Effector memory CD4-positive, alpha-beta T cell (primary cell): Measurements from ENCODE around the gene KHDRBS2.
"Not testable (repeated sequence)": the region's sequence is repeated elsewhere in the genome, so short reads cannot be mapped to it uniquely, and the experiment has no call there.

ENCODE experiments used
- DNase-seq, 3 donors: peaks; one replicate each; pipeline ENCODE4 v3.0.0-alpha.2; 2020
- H3K27ac ChIP-seq: 2 replicates; pipeline ENCODE4 v1.7.0; 2013; ENCODE audit warnings: mild to moderate bottlenecking, low read length, moderate library complexity; ENCODE audit not compliant: insufficient read depth, poor library complexity, severe bottlenecking
- H3K27me3 ChIP-seq: replicated peaks from 2 replicates; pipeline ENCODE4 v1.7.0; 2013; ENCODE audit warnings: mild to moderate bottlenecking, low read length; ENCODE audit not compliant: insufficient read depth, control insufficient read depth, poor library complexity, severe bottlenecking
- H3K36me3 ChIP-seq: 2 replicates; pipeline ENCODE4 v1.7.0; 2013; ENCODE audit warnings: mild to moderate bottlenecking, low read length, moderate library complexity; ENCODE audit not compliant: control insufficient read depth, insufficient read depth
- H3K4me1 ChIP-seq: 2 replicates; pipeline ENCODE4 v1.7.0; 2013; ENCODE audit warnings: low read length, mild to moderate bottlenecking; ENCODE audit not compliant: control insufficient read depth, insufficient read depth, poor library complexity, severe bottlenecking
- H3K4me3 ChIP-seq: 2 replicates; pipeline ENCODE4 v1.7.0; 2013; ENCODE audit warnings: low read length, low read depth, mild to moderate bottlenecking; ENCODE audit not compliant: insufficient read depth, poor library complexity, severe bottlenecking
- H3K9me3 ChIP-seq: 2 replicates; pipeline ENCODE4 v1.7.0; 2013; ENCODE audit warnings: mild to moderate bottlenecking, low read length, moderate library complexity; ENCODE audit not compliant: control insufficient read depth

Gene KHDRBS2

DNA sequence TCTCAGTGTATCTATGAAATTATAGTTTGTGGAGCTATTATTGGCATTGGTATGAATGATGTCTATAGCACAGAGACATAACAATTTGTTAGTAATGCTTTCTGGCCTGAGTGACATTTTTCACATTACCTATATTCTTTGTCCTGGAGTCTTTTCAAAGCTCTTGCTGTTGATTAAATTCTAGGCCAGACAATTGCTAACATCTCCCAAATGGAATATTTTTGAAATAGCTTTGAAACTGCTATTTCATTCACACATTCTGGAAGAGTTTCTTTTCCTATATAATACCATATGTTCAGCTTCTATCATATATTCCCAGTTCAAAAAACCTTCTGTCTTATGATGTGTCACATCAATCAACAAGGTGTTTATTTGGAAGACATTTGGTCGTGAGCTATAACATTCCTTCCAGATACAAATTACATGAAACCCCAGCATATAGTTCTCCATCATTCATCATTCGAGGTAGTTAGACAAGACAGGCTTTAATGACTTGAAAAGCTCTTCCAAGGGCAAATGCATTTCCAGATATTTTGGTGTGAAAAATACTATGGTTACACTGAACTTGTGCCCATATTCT lies 452.8 kb downstream of the KHDRBS2 start:
- H3K9me3 ChIP-seq, result no peaks in the 10 kb centered on the region
- H3K27ac ChIP-seq, result no peak overlapping the region
- no peaks in the 10 kb centered on the region for H3K36me3 ChIP-seq
- H3K4me1 ChIP-seq, result no peaks in the 10 kb centered on the region
- no peaks in the 10 kb centered on the region for H3K27me3 ChIP-seq
- no peak overlapping the region for H3K4me3 ChIP-seq
- DNase-seq, result no peak

DNA sequence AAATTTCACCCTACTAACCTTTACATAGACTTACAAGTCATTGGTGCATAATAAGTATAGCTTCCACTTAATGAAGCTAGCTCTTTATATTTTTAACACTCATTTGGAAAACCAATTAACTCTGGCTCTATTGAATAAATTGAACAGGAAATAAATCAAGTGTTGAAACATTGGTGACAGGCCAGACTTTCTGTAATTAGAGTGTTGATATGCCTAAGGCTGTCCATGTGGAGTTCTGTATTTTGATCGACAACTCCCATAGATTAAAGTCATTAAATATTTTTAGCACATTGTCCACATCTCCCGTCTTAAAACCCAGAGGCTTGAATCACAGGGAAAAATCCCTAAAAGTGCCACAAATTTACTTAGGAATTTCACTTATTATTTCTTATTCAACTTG lies 468.3 kb downstream of the KHDRBS2 start:
- Histone ChIP-seq H3K27me3 (no peaks in the 10 kb centered on the region), H3K9me3 (no peaks in the 10 kb centered on the region), H3K27ac (no peak overlapping the region), H3K4me3 (no peak overlapping the region), H3K4me1 (no peaks in the 10 kb centered on the region), H3K36me3 (no peaks in the 10 kb centered on the region)
- DNase-seq, result no peak

DNA sequence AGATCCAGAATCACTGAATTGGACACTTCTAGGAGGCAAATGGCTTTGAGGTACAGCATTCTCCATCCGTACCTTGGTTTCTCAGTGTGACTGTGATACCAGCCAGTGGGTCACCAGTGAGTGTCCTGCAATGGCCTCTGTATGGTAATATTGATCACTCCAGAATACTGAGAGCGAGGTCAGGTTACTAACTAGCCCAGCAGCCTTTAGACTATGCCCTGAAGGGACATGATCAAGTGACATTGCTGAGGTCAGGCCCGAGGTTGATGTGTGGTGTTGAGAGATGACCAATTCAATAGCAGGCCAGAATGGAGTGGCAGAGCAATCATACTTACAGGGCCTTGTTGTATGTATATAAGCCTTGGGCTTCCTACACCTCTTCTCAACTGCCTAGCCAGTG lies 476.0 kb downstream of the KHDRBS2 start:
- H3K4me1 ChIP-seq, result no peaks in the 10 kb centered on the region
- H3K9me3 ChIP-seq, result no peaks in the 10 kb centered on the region
- H3K27me3 ChIP-seq, result no peaks in the 10 kb centered on the region
- no peaks in the 10 kb centered on the region for H3K36me3 ChIP-seq
- no peak for DNase-seq
- H3K4me3 ChIP-seq, result no peak overlapping the region
- no peak overlapping the region for H3K27ac ChIP-seq

DNA sequence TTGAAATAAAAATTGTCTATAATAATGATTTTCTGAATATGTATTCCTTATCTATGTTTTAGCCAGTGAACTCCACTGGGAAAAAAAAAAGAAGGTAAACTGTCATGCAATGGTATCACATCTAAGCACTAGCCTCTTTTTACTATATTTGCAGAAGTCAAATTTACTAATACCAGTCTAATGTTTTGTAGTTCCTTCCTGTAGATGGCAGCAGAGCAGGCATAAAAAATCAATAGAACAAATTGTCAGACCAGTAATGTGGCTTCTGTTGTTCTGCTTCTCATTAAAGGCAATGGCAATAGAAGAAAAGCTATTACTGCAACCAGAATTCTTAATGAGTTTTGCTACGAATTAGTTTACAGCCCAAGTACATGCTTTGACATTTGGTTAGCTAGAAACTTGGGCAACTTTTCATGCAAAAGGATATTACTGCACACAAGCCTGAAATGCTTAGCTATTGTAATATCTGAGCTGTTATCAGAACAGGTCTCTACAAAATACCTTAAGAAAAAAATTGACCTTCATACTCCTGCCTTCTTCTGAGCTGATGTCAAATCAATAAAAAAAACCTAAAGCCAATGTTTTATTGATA lies 476.9 kb downstream of the KHDRBS2 start:
- H3K27ac ChIP-seq, result no peak overlapping the region
- no peaks in the 10 kb centered on the region for H3K27me3 ChIP-seq
- no peak for DNase-seq

DNA sequence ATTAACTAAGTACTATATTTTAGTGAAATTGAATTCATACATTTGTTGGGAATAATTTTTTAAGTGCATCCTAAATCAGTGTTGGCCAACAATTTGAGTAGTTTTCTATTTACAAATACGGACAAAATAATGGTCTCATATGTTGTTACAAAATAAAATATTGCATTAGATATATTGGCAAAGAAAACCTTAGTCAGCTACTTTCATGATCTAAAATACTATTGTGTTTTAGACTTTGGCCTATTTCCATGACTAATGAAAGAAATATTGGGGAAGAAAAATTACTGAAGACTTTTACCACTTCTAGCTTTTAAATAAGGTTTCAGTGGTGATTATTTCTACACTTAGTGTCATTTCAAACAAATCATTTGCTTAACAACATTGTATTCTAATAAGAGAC lies 498.0 kb downstream of the KHDRBS2 start:
- no peaks in the 10 kb centered on the region for H3K36me3 ChIP-seq
- no peaks in the 10 kb centered on the region for H3K4me1 ChIP-seq
- H3K27ac ChIP-seq, result no peak overlapping the region
- H3K27me3 ChIP-seq, result no peaks in the 10 kb centered on the region
- DNase-seq, result no peak
- no peak overlapping the region for H3K4me3 ChIP-seq
- H3K9me3 ChIP-seq, result no peaks in the 10 kb centered on the region

More for the DNA sequence above, 476.9 kb downstream of the KHDRBS2 start:
- Histone ChIP-seq H3K4me3 (no peak overlapping the region), H3K9me3 (no peaks in the 10 kb centered on the region), H3K36me3 (no peaks in the 10 kb centered on the region), H3K4me1 (no peaks in the 10 kb centered on the region)

DNA sequence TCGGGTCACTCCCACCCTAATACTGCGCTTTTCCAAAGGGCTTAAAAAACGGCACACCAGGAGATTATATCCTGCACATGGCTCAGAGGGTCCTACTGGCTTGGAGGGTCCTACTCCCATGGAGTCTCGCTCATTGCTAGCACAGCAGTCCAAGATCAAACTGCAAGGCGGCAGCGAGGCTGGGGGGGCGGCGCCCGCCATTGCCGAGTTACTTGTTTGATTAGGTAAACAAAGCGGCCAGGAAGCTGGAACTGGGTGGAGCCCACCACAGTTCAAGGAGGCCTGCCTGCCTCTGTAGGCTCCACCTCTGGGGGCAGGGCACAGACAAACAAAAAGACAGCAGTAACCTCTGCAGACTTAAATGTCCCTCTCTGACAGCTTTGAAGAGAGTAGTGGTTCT lies 516.6 kb downstream of the KHDRBS2 start:
- not testable (repeated sequence) for H3K9me3 ChIP-seq, H3K27me3 ChIP-seq, H3K36me3 ChIP-seq, DNase-seq, H3K4me3 ChIP-seq, H3K27ac ChIP-seq, H3K4me1 ChIP-seq

DNA sequence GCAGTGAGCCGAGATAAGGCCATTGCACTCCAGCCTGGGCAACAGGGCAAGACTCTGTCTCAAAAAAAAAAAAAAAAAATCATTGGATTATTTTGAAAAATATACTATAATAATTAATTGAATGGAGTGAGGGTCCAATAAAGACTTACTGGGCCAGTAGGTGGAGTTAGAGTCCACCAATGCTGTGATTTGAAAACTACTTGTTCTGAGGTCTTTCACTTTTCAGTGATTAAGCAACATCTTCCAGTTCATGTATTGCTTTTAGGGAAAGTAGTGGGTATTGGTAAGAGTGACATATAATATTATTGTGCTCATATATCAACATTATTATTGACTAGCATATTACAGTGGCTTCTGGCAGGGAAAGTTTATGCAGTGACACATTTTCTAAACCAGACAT lies 530.3 kb downstream of the KHDRBS2 start:
- no peaks in the 10 kb centered on the region for H3K36me3 ChIP-seq
- H3K4me3 ChIP-seq, result no peak overlapping the region
- H3K27ac ChIP-seq, result no peak overlapping the region
- H3K4me1 ChIP-seq, result no peaks in the 10 kb centered on the region
- H3K9me3 ChIP-seq, result no peaks in the 10 kb centered on the region
- DNase-seq, result no peak
- no peaks in the 10 kb centered on the region for H3K27me3 ChIP-seq

DNA sequence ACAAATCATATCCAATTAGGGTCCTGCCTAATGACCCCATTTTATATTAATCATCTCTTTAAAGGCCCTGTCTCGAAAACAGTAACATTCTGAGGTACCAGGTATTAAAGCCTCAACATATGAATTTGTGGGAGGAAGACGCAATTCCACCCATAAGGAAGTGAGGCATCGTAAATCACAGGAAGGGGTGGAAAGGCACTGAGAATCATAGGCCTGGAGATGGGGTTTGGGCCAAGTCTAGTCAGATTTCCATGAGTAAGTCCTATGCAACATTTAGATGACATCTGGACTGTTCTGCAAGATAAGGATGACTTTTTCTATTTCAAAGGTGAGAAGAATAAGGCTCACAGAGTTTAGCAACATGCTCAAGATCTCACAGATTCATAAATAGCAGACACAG lies 534.0 kb downstream of the KHDRBS2 start:
- Histone ChIP-seq H3K9me3 (no peaks in the 10 kb centered on the region), H3K4me3 (no peak overlapping the region), H3K27me3 (no peaks in the 10 kb centered on the region), H3K4me1 (no peaks in the 10 kb centered on the region), H3K36me3 (no peaks in the 10 kb centered on the region), H3K27ac (no peak overlapping the region)
- no peak for DNase-seq

DNA sequence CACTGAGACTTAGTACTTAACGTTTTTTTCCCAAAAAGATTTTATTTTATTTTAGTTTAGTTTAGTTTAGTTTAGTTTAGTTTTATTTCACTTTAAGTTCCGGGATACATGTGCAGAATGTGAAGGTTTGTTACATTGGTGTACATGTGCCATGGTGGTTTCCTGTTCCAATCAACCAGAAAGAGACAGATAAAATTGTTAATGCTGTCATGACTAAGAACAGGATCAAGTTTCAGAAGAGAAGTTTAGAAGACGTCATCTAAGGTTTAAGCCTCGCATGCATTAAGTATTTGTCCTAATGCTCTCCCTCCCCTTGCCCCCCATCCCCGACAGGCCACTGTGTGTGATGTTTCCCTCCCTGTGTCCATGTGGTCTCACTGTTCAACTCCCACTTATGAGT lies 540.0 kb downstream of the KHDRBS2 start:
- Histone ChIP-seq H3K36me3 (no peaks in the 10 kb centered on the region), H3K27ac (no peak overlapping the region), H3K4me1 (no peaks in the 10 kb centered on the region), H3K9me3 (no peaks in the 10 kb centered on the region), H3K27me3 (no peaks in the 10 kb centered on the region), H3K4me3 (no peak overlapping the region)
- no peak for DNase-seq

DNA sequence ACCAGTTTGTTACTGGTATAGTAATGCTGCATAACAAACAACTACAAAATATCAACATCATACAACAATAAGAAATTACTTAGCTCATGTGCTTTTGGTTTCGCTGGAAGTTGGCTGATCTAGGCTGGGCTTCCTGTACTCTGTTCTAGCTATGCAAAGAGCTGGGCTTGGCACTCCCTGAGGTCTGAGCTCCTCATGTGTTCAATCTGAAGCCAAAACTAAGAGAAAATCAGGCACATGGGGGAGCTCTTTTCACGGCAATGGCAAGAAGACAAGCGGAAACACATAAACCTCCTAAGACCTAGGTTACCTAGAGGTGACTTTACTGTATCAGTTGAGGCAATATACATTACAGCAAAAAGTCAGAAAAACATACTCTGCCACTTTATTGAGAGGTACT lies 574.2 kb downstream of the KHDRBS2 start:
- no peak for DNase-seq
- Histone ChIP-seq H3K27me3 (no peaks in the 10 kb centered on the region), H3K36me3 (no peaks in the 10 kb centered on the region)

More for the DNA sequence above, 574.2 kb downstream of the KHDRBS2 start:
- Histone ChIP-seq H3K27ac (no peak overlapping the region), H3K4me3 (no peak overlapping the region), H3K4me1 (no peaks in the 10 kb centered on the region), H3K9me3 (no peaks in the 10 kb centered on the region)
